GM19238 (cell line): ENCODE measurements around the gene HLA-DMA.

ENCODE experiments used
- DNase-seq: peaks from one replicate; pipeline ENCODE4 v3.0.0; 2011; ENCODE audit warnings: low spot score; ENCODE audit not compliant: insufficient read length

The HLA-DMA gene

GRCh38 chr6:32952817-32953739 lies at the start of gene HLA-DMA:
Gene HLA-DMA, minus strand, starts transcription at chr6:32953097. Its CDS starts 61 bp downstream, at chr6:32953036.
- DNase-seq: peak; percentile 63

- no peak for DNase-seq
Observed at GRCh38 chr6:33001685-33002084, 48.8 kb upstream of the HLA-DMA start.

GRCh38 chr6:33000055-33000454 lies 47.2 kb upstream of the HLA-DMA start:
- DNase-seq: peak; percentile 40

GRCh38 chr6:32995448-32995847 lies 42.6 kb upstream of the HLA-DMA start:
- no peak for DNase-seq

GRCh38 chr6:32993363-32993973 lies 40.6 kb upstream of the HLA-DMA start:
- no peak for DNase-seq

GRCh38 chr6:32991972-32992371 lies 39.1 kb upstream of the HLA-DMA start:
- no peak for DNase-seq

GRCh38 chr6:32989368-32989767 lies 36.5 kb upstream of the HLA-DMA start:
- DNase-seq: no peak

- DNase-seq: peak; percentile 61
Observed at GRCh38 chr6:32984622-32985389, 31.9 kb upstream of the HLA-DMA start.

GRCh38 chr6:32983964-32984621 lies 31.2 kb upstream of the HLA-DMA start:
- DNase-seq: no peak

GRCh38 chr6:32983493-32983848 lies 30.6 kb upstream of the HLA-DMA start:
- no peak for DNase-seq

- no peak for DNase-seq
Observed at GRCh38 chr6:32982702-32983492, 30.0 kb upstream of the HLA-DMA start.

- no peak for DNase-seq
Observed at GRCh38 chr6:32982084-32982701, 29.3 kb upstream of the HLA-DMA start.

GRCh38 chr6:32980488-32981038 lies 27.7 kb upstream of the HLA-DMA start:
- DNase-seq: no peak

- DNase-seq: no peak
Observed at GRCh38 chr6:32979720-32980487, 27.0 kb upstream of the HLA-DMA start.

GRCh38 chr6:32977953-32978324 lies 25.0 kb upstream of the HLA-DMA start:
- DNase-seq: no peak

- DNase-seq: no peak
Observed at GRCh38 chr6:32977272-32977952, 24.5 kb upstream of the HLA-DMA start.

GRCh38 chr6:32976334-32977069 lies 23.6 kb upstream of the HLA-DMA start:
- no peak for DNase-seq

GRCh38 chr6:32975886-32976285 lies 23.0 kb upstream of the HLA-DMA start:
- no peak for DNase-seq
